NCI-H128 (cell line): ENCODE data around the gene ZBTB7B.

Experiments used
- DNase-seq: peaks from one replicate; lab custom pipeline; 2025; ENCODE audit not compliant: unreplicated experiment; lab: John Stamatoyannopoulos, UW

Gene ZBTB7B

DNA sequence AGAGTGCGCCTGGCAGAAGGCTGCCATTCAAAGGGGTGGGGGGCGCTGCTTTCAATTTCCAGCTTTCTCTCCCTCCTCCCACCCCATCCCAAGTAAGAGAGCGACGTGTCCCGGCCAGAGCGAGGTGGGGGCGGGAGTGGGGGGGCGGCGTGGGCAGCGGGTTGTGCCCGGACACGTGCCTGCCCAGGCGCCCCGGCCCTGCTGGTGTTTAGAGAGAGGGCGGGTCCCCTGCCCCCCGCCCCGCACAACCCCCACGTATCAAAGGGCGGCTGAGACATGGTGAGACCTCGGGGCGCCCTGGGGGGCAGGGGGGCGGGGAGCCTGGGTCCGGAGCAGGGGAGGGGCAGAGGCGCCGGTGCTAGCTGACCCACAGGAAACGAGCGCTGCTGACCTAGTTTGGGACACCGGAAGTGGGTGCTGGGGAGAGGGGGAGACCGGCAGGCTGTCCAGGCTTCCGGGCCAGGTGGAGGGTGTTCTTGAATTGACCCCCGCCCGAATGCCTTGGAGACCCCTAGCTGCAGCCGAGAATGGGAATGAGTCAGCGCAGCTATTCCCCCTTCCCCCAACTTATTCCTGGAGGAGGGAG is 1.3 kb downstream of the ZBTB7B start:
- no peak for DNase-seq

DNA sequence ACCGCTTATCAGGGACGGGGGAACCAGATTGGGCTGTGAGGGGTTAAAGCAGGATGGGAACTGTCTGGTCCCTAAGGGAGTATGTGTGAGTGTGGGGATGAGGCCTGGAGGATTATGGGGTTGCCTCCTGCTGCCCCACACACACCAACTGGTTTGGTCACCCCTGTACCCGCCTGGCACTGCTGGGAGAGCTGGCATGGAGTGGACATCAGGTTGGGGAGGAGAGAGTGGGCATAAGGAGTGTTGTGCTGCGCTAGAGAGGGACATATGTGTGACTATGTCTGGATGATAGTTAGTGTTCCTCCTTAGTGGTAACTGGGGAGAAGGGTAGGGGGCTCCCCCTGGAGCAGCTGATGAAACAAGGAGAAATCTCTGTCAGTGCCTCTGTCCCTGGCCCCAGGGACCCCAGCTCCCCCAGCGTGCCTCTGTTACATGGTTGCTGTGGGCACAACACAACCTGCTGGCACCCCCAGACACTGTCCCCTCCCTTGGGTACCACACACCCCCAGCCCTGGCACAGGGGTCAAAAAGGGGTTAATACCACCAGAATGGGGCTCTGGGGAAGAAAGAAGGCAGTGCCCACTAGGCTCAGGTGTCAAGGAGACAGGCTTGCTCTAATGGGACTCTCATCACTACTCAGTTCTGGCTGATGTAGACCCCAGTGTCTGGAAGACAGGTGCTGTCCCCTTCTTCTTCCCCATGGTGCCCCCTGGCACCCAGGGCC is 1.9 kb downstream of the ZBTB7B start:
- DNase-seq = no peak

DNA sequence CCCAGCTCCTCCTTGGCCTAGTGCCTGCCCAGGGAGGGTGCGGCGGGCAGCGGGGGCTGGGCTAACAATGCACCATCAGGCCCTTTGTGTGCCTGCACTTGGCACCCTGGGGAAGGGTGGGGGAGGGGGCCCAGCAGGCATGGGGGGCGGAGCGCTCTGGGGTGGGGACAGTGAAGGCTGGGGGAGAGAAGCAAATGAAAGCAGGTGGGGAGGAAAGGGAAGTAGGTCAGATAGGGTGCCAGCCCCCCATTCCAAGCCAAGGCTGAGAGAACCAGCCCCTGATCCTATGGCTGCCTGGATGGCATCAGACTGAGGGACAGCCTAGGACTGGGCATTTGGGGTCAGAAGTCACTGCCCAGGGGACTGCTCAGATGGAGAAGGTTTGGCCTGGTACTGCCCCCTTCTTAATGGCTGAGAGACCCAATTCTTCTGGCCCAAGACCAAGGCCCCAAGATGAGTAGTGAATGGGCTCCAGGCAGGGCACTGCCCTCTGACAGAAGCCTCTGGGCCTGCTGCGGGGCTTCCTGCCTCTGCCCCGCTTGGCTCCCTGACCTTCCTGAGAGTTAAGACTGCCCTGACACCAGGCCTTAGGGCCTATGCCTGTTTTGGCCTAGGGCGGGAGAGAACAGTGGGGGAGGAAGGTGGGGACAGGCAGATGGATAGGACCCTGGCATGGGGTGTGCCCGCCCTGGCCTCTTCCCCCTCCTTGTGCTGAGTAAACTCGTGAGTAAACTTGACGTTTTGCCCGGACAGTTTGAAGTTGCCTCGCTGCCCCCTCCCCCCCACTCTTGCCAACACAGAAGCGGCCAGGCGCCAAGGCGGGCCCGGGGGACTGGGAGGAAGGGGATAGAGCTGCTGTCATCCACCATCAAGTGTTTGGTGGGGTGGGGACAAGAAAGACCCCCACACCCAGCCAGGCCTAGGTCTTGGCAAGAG is 2.7 kb downstream of the ZBTB7B start:
- no peak for DNase-seq

DNA sequence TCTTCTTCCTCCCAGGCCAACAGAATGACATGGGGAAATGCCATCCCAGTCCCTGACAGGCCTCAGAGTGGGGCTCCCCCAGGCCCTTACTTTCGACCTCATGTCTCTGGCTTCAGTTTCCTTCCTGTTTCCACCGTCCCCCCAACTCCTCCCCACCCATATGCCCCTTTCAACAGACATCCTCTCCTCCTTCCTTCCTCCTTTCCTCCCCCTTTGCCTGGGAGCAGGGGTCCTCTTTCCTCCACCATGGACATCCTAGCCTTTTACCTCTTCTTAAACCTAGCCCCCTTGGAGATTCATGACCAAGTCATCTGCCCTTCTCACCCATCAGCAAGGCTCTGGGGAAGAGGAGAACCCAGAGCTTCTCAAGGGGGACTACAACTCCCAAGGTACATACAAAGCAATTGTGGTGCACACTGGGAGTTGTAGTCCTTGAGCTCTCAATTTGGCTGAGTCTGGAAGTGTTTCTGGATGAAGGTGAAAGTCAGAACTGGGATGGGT is 4.0 kb downstream of the ZBTB7B start:
- no peak for DNase-seq

DNA sequence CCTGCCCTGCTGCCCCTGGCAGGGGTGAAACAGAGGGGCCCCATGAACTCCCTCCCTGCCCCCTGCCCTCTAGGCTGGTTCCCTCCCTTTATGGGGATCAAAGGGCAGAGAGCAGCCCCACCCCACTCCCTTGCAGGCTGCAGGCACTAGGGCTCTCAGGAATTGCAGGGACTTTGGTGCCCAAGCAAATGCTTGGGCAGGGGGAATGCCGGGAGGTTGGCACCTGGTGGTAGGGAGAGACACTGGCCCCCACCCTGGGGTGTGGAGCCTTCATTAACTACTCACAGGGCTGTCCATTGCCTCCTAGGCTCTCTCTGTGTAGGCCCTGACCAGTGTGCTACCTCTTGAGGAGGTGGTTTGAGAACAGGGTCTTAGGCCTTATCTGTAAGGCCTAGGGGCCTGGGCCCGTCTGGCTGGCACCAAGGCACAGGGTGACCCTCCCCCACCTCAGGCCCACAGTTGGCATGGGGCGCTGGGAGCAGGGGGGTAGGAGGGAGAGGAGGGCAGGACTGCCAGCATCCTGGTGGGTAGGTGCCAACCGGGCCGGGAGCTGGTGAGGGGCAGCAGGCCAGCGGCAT is 4.7 kb downstream of the ZBTB7B start:
- no peak for DNase-seq

DNA sequence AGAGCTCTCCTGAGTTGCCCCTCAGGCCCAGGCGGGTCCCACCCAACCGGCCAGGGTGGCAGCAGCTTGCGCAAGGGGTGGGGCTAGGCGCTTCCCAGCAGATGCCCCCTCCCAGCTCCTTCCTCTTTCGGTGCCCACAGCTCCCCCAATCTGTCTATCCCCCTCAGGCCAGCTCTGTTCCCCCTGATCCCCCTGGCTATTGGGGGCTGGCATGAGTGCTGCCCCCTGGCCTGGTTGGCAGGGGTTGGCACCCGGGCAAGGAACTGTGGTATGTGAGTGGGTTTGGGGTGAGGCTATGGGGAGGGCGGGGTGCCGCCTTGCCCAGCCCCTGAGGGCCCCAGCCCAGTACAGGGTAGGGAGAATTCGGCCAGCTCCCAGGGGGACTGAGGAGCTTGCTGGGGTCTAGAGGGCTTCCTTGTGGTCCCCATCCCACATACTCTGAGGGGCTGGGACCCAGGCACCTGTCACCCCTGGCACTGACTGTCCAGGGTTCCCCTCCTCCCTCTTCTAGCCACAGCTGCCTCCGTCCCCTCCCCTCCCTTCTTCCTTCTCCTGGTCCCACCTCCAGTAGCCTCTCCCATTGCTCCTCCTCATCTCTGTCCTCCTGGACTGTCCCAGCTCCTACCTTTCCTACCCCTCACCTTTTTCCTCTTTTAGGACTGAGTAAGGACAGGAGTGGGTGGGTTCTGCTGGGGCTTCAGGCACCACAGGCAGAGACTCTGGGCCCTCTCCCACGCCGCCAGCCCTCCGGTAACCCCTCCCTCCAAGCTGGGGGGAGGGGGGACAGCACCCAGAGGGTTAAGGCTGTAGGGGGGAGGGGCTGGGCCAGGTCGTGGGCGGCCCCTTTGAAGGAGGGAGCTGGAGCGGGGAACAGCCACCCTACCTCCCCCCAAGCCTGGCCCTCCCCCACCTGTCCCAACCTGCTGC is 5.7 kb downstream of the ZBTB7B start:
- no peak for DNase-seq

DNA sequence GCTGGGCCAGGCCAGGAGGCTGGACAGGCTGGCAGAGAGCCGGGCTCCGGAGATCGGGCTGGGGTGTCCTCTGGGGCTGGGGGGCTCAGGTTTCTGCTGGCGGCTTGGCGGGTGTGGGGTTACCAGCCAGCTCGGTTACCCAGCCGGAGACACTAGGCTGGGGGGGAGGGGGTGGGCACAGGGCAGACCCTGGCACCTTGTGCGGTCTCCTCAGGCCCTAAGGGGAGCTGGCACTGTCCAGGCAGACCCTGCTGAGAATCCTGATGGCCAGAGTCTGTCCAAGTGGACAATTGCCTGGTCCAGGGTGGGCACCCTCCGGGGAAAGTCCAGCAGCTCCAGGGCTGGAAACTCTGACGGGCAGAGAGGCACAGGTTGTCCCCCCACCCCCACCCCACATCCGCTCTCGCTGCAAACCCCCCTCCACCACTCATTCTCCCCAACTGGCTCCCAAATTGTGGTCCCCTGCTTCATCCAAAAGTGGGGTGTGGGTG is 6.7 kb downstream of the ZBTB7B start:
- DNase-seq = no peak

DNA sequence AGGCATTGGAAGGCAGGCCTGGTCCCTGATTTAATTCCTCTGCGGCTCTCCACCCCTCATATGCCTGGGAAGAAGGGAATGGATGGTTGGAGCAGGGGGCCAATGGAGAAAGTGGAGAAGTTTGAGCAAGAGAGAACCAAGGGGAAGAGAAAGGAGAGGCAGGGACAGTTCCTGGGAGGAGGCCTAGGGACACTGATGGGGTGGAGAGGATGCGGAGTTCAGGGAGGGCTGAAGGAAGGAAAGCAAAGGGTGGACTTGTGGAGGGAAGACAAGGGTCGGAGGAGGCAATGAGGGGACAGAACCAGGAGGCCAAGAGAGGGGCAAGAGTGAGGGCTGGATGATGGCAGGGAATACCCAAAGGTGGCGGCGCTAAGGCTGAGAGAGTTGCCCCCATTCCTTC is 7.1 kb downstream of the ZBTB7B start:
- DNase-seq = no peak

DNA sequence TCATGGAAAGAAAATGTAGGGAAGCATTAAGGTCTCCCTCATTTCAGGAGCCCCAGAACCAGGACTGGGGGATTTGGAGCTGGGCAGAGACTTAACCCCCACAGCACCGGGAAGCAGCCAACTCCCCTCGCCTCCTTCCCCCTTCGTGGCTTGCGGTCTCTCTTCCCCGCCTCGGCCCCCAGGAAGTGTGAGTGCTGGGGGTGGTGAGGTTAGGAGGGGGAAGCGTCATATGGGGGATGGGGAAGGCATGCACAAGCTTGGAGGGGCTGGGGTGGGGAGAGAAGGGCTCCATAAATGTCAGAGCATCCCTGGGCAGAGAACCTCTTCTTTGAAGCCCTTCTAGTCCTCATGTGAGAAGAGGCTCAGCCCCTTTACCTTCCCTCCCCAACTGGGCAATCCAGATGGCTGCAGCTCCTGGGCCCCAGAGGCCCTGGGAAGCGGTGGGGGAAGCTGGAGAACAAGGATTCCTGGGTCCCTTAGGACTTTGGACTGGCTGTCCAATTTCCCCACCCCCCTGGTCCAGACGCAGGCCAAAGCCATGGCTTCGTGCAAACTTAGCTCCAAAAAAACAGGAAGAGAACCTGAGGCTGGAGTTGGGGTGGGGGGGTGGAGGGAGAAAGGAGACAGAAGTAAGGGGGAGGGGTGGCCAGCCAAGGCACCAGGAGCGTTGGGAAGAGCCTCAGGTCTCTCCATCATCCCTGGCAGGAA is 7.8 kb downstream of the ZBTB7B start:
- DNase-seq = no peak

DNA sequence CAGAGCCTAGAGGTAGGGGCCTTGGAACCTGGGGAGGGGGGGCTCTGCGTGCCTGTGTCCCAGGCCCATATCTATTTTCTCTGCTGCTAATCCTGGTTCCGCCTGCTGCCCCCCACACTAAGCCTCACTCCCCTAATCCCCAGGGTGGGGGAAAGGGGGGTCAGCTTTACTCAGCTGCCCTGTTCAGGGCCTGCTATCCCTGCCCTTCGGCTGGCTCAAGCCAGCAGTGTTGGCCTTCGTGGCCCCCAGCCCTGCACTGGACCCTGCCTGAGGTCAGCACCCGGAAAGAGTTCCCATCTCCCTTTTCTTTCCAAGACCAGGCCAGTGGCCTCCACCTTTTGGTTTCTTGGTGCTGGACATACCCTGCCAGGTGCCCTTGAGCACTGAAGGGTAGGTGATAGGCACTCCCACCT is 8.4 kb downstream of the ZBTB7B start:
- DNase-seq = no peak

DNA sequence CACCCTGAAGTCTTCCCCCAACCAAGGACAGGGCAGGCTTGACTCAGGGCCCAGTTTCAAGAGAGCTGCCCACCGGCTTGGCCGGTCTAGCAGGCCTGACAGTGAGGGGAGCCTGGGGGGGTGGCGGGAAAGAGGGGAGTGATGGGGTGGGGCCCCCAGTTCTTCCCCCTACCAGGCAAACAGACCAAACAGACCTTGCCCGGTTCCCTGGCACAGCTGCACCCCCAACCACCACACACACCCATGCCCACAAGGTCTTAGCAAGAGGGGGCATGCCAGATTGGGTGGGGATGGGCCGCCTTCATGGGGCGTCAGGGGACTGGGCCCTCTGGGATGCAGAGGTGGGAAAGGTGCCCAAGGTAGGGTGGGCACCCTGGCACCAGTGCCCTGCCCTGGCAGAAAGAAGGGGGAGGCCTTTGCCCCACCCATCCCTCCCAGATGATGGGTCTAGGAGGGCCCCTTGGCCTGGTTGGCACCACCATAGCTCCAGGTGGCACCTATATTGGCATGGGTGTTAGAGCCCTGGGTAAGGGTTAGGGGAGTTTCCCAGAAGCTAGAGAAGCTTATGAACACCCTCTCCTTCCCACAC is 8.9 kb downstream of the ZBTB7B start:
- DNase-seq = no peak

DNA sequence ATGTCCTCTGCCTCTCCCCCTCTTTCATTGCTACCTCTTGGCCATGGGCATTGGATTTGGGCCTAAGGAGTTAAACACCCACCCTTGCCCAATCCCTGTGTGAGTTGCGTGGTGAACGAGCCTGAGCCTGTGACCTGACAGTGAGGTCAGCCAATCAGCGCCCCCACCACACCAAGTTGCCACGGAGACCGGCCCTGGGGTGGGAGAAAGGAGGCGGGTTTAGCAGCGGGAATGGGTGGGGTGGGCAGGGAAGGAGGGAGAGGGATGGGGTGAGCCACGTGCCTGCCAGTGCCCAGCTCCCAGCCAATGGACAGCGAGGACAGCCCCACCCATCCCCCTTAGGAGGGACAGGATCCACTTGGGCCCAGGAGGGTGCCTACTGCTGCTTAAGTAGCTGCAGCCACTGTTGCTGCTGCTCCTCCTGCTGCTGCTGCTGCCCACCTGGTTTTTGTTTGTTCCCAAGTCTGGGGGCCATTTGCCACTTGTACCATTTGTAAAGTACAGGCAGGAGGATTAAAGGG is 9.5 kb downstream of the ZBTB7B start:
- peak; percentile 46 for DNase-seq

DNA sequence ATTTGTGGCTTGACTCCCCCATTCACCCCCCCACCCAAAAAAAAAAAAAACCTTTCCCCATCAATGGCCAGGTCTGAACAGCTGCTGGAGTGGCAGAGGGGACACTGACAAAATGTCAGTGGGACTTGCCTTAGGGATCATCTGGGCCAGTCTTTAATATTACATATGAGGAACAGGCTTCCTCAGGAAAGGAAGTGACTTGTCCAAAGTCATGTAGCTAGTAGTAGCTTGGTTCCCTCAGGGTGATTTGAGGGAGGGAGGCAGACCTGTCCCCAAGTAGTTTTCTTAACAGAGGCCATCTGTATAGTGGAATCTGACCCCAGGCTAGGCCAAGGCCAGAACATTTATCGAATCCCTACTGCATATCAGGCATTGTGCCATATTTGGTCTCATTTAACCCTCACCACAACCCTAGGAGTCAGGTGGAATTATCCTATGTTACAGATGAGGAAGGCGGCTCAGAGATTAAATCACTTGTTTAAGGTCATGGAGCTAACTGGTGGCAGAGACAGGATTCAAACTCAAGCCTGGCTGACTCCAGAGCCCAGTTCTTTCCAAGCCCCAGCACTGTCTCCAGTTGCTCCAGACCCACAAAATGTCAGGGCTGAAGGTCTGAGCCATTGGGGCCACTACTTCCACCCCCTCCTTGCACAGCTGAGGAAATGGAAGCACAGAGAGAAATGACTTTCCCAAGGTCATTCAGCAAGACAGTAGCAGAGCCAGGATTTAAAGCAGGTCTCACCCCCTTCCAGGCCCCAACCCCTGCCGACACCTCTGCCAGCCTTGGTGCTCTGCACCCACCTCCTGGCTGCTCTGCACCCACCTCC is 10.4 kb downstream of the ZBTB7B start:
- no peak for DNase-seq

DNA sequence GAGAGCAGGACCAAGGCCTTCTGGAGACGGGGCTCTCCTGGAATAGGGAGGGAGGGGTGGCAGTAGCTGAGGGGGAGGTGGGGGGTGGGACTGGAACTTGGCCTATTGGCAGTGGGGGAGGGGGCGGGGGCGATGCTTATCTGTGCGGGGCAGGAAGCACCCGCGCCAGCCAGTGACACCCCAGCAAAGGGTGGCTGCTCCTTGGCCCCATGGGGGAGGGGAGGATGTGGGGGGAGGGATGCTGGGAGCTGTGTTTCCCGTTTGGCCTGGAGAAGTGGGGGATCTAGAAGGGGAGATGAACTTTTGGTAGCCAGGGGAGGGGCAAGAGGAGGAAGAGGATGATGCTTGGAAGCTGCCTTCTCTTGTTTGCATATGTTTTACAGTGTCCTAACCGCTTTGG is 11.0 kb downstream of the ZBTB7B start:
- DNase-seq = no peak

DNA sequence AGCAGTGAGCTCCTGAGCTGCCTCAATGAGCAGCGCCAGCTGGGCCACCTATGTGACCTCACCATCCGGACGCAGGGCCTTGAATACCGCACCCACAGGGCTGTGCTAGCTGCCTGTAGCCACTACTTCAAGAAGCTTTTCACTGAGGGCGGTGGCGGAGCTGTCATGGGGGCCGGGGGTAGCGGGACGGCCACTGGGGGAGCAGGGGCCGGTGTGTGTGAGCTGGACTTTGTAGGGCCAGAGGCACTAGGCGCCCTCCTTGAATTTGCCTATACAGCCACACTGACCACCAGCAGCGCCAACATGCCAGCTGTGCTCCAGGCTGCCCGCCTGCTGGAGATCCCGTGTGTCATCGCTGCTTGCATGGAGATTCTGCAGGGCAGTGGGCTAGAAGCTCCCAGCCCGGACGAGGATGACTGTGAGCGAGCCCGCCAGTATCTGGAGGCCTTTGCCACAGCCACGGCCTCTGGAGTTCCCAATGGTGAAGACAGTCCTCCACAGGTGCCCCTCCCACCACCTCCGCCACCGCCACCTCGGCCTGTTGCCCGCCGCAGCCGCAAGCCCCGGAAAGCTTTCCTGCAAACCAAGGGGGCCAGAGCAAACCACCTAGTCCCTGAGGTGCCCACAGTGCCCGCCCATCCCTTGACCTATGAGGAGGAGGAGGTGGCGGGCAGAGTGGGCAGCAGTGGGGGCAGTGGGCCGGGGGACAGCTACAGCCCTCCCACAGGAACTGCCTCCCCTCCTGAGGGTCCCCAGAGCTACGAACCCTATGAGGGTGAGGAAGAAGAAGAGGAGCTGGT is 12.3 kb downstream of the ZBTB7B start:
- DNase-seq = no peak

DNA sequence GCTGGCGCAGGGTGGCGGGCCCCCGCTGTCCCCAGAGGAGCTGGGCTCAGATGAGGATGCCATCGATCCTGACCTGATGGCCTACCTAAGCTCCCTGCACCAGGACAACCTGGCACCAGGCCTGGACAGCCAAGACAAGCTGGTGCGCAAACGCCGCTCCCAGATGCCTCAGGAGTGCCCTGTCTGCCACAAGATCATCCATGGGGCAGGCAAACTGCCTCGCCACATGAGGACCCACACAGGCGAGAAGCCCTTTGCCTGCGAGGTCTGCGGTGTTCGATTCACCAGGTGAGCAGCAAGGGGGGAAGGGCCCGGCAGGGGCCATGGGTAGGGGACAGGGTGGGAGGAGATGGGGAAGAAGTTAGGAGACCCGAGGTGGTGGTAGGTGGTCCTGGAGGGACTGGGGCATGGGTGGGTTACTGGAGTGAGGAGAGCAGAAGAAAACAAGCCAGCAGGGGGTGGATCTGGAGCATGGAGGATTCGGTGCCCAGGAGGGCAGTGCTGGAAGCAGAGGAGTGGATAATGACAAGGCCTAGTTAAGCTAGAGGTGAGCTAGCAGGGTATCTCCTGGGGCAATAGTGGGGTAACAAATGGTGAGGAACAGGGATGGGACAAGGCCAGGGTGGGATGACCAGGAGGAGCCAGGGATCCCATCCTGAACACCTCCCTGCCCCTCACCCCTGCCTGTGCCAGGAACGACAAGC is 13.1 kb downstream of the ZBTB7B start:
- no peak for DNase-seq
